ENCODE data around the gene SNRPE.

SNRPE gene

DNA sequence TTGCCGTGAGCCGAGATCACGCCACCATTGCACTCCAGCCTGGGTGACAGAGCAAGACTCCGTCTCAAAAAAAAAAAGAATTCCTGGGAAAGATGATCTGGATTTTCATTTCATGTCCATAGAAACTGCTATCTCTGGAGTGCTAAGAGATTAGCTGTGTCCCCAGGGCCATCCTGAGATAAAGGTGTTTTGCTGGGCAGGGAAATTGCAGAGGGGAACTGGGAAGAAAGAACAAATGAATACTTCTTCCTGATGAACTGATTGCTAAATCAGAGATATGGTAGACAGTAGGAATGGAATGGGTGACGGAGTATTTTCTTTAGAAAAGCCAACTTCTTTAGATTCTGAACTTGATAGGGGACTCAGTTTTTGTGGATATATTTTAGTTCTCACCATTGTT is 19.2 kb downstream of the SNRPE start:
- no peak for ATAC-seq

DNA sequence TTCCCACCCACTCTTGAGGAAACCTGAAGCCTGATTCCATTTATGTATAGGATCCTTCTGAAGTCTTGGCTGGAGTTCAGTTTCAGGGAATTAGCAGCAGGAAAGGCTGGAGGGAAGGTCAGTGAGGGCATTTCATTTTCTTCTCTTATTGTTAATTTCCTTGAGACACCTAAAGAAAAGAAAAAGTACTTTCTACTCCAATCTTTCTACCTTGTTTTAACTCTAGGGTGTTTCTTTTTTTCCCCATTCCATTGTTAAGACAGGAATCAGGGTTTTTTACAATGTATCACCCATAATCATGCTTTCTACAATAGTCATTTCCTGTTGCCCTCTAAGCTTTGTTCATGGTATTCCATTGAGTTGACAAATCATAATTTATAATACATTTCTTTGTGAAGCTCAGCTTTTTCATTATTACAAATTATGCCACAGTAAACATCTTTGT is 27.4 kb downstream of the SNRPE start:
- ATAC-seq, result no peak

- no peak for ATAC-seq
Measured at GRCh38 chr1:203891950-203892349, 30.6 kb downstream of the SNRPE start.

DNA sequence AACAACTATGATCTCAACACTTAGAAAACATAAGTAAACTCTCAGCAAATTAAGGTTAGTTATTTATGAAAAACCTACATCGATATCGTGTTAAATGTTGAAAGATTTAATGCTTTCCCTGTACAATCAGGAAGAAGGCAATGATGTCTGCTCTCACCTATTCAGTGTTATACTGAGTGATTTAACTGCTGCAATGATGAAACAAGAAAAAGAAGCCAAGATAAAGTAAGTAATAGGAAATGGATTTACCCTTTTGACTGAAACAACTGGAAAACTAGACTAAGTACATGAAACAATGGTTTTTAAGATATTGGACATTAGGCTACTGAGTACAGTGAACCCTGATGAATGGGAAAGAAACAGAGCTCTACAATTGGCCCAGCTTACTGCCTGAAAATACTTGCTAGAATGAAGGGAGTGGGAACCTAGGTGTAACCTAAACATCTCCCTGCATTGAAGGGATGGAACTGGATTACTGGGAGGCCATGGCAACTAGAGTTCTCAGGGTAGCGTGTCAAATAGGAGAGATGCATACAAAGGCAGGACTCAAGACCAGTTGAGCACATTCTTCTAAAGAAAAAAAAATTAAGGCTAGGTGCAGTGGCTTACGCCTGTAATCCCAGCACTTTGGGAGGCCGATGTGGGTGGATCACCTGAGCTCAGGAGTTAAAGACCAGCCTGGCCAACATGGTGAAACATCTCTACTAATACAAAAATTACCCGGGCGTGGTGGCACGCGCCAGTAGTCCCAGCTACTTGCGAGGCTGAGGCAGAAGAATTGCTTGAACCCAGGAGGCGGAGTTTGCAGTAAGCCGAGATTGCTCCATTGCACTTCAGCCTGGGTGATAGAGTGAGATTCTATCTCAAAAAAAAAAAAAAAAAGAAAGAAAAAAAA is 37.3 kb downstream of the SNRPE start:
- ATAC-seq, result no peak

DNA sequence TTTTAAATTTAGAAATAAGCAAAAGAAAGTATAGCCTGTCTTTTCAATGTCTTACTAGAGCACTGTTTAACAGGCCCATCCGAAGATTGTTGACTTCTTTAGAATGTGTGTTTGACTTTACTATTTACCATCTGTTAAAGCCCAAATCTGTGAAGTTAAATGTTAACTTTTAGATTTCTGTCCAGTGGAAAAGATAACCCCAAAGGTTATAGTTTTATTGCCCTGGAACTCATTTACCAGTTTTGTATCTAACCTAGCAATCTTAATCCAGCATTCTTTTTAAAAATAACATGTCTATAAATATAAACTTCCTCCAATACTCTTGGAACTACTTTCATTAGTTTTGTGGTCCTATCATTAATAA is 37.9 kb downstream of the SNRPE start:
- no peak for ATAC-seq

GRCh38 chr1:203899869-203900714 is 38.7 kb downstream of the SNRPE start:
- ATAC-seq, result no peak

GRCh38 chr1:203901581-203901980 is 40.2 kb downstream of the SNRPE start:
- ATAC-seq, result no peak

DNA sequence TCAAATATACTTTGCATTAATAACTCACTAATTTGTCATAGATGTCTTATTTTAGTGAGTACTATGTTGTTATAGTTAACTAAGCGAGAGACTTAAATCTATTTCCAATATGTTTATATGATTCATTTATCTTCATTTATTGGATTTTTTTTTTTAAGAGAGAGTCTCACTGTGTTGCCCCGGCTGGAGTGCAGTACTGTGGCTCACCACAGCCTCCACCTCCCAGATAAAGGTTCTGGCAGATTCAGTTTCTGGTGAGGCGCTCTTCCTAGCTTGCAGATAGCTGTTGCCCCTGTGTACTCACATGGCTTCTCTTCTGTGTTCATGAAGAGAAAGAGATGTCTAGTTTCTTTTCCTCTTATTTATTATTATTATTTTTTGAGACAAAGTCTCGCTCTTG is 43.9 kb downstream of the SNRPE start:
- ATAC-seq, result no peak

GRCh38 chr1:203906932-203907331 is 45.5 kb downstream of the SNRPE start:
- ATAC-seq, result no peak

- no peak for ATAC-seq
Measured at GRCh38 chr1:203907901-203908300, 46.5 kb downstream of the SNRPE start.

DNA sequence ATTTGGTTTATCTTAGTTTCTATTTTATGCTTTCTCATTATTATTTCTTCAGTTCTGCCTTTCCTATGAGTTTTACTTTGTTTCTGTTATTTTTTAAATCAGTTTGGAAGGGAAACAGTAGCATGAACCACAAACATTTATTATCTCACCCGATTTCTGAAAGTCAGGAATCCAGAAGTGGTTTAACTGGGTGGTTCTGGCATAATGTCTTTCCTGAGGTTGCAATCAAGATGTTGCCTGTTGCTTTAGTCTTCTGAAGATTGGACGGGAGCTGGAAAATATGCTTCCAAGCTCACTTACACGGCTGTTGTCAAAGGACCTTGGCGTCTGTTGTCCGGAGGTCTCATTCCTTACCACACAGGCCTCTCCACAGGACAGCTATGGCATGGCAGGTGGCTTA is 50.4 kb downstream of the SNRPE start:
- ATAC-seq, result no peak

- ATAC-seq, result no peak
Measured at GRCh38 chr1:203913073-203913521, 51.7 kb downstream of the SNRPE start.

DNA sequence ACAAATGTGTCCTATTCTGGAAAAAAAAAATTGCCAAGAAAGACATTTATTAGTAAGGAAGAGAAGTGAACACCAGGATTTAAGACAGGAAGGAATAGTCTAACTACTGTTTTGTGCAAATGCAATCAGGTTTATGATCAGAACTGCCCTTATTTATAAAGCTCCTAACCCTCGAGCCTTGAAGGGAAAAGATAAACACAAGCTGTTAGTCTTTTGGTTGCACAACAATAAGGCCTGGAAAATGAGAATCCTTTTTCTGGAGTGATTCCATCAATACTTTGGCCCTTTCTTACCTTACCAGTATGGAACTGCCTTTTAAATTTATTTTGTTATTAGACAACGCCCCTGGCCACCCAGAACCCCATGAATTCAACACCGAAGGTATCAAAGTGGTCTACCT is 52.9 kb downstream of the SNRPE start:
- ATAC-seq, result no peak

DNA sequence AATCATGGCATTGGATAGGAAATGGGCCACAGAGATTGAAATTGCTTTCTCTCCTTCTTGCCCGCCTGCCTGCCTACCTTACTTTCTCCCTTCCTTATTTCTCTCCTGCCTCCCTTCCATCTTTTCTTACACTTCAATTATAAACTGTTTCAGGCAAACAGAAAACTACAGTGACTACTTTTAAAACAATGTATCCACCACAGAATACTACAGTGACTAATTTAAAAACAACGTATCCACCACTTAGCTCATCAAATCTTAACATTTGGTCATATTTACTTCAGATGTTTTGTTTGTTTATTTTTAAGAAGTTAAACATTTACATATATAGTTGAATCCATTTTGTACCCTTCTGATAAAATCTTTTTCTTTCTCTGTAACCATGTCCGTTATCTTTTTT is 54.4 kb downstream of the SNRPE start:
- ATAC-seq, result no peak

GRCh38 chr1:203916756-203917155 is 55.4 kb downstream of the SNRPE start:
- ATAC-seq, result no peak

All from activated CD4-positive, CD25-positive, alpha-beta regulatory T cell treated with anti-CD3 and anti-CD28 coated beads, Interleukin-2, amount 50 U/mL, for 24 hours (primary cell).